HG02852 (cell line): ENCODE measurements around the gene ARHGEF4.
"Not testable (repeated sequence)": the region's sequence is repeated elsewhere in the genome, so short reads cannot be mapped to it uniquely, and the experiment has no call there.

Experiments
- ATAC-seq: cut with Tn5 transposase; IDR thresholded peaks from one replicate; pipeline ENCODE4 v1.9.1; 2021; ENCODE audit warnings: mild to moderate bottlenecking, moderate library complexity; ENCODE audit not compliant: unreplicated experiment

The ARHGEF4 gene

GRCh38 chr2:131075578-131075977, 238.9 kb downstream of the ARHGEF4 start:
- not testable (repeated sequence) for ATAC-seq

GRCh38 chr2:131076707-131077106, 240.0 kb downstream of the ARHGEF4 start:
- no peak for ATAC-seq

GRCh38 chr2:131077182-131077846, 240.6 kb downstream of the ARHGEF4 start:
- ATAC-seq, result no peak

GRCh38 chr2:131077966-131078365, 241.3 kb downstream of the ARHGEF4 start:
- no peak for ATAC-seq

- ATAC-seq, result not testable (repeated sequence)
Observed at GRCh38 chr2:131079931-131080330, 243.2 kb downstream of the ARHGEF4 start.

- no peak for ATAC-seq
Observed at GRCh38 chr2:131081190-131081589, 244.5 kb downstream of the ARHGEF4 start.

- no peak for ATAC-seq
Observed at GRCh38 chr2:131085646-131086045, 248.9 kb downstream of the ARHGEF4 start.

- ATAC-seq, result no peak
Observed at GRCh38 chr2:131092458-131093005, 255.8 kb downstream of the ARHGEF4 start.

- ATAC-seq, result peak; percentile 81
Observed at GRCh38 chr2:131093006-131093695, 256.4 kb downstream of the ARHGEF4 start, which contains the start of gene FAM168B. TSS of gene FAM168B (minus strand) at chr2:131093460. CDS start at chr2:131082646, 10,814 bp downstream.

- ATAC-seq, result peak; percentile 66
Observed at GRCh38 chr2:131093696-131094462, 257.2 kb downstream of the ARHGEF4 start.

- ATAC-seq, result no peak
Observed at GRCh38 chr2:131094463-131095281, 258.0 kb downstream of the ARHGEF4 start.
